ENCODE data around the gene MEF2D. TPM values are rescaled to one million over a fixed set of nuclear protein-coding genes. Genes with fewer than 3 reads are reported as not detected.

The MEF2D gene
- total RNA-seq, 4 donors from 2014 or later = 26.4 to 80.6 (median 32.0) TPM

DNA sequence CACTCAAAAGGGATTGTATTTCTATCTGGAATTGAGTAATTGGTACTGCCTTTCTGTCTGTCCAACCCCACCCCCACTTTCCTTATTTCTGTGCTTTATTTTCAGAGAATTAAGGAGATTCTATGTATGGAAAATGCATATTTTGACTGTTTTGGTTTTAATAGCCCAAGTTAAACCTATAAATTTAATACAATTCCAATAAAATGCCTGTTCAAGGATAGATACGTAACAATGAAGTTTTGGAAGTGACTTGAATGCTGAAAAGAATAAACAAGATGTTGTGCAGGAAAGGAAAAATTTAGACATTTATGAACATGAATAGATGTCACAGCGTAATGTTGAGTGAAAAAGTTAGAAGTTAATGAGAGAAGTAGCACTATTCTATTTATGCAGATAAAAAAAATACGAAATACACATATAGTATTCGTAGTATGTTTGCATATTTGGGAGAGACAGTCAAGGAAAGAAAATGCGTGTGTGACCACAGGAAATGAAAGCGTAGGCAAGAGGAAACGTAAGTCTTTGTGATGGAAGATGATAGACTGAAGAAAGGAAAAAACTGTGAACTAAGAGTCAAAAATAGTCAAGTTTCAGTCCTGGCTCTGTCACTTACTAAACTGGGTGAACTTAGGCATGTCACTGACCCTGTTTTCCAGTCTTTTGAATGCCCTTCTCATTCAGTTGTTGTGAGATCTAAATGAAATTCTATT lies 62.1 kb downstream of the MEF2D start:
- no peak for DNase-seq
- H3K27ac ChIP-seq = no peak overlapping the region
- no peak overlapping the region for H3K4me3 ChIP-seq (replicated peaks in 1 of 3)
- intact Hi-C loops (cut with DNase I) = no loop called here
- H3K27me3 ChIP-seq = peaks cover 70% of the 10 kb centered on the region
- TF ChIP-seq POLR2A (IDR thresholded peaks at IDR 0.05) = no peak
- TF ChIP-seq, protein P1, sequence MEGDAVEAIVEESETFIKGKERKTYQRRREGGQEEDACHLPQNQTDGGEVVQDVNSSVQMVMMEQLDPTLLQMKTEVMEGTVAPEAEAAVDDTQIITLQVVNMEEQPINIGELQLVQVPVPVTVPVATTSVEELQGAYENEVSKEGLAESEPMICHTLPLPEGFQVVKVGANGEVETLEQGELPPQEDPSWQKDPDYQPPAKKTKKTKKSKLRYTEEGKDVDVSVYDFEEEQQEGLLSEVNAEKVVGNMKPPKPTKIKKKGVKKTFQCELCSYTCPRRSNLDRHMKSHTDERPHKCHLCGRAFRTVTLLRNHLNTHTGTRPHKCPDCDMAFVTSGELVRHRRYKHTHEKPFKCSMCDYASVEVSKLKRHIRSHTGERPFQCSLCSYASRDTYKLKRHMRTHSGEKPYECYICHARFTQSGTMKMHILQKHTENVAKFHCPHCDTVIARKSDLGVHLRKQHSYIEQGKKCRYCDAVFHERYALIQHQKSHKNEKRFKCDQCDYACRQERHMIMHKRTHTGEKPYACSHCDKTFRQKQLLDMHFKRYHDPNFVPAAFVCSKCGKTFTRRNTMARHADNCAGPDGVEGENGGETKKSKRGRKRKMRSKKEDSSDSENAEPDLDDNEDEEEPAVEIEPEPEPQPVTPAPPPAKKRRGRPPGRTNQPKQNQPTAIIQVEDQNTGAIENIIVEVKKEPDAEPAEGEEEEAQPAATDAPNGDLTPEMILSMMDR (IDR thresholded peaks at IDR 0.05) = no peak
- peaks cover 14 to 15% of the 10 kb centered on the region in 2 donors for H3K4me1 ChIP-seq
- no peaks in the 10 kb centered on the region for H3K36me3 ChIP-seq
- WGBS, 2 donors = 31 to 37% methylated on average over 7 of the region's 7 CpGs
- no peaks in the 10 kb centered on the region for H3K9me3 ChIP-seq

DNA sequence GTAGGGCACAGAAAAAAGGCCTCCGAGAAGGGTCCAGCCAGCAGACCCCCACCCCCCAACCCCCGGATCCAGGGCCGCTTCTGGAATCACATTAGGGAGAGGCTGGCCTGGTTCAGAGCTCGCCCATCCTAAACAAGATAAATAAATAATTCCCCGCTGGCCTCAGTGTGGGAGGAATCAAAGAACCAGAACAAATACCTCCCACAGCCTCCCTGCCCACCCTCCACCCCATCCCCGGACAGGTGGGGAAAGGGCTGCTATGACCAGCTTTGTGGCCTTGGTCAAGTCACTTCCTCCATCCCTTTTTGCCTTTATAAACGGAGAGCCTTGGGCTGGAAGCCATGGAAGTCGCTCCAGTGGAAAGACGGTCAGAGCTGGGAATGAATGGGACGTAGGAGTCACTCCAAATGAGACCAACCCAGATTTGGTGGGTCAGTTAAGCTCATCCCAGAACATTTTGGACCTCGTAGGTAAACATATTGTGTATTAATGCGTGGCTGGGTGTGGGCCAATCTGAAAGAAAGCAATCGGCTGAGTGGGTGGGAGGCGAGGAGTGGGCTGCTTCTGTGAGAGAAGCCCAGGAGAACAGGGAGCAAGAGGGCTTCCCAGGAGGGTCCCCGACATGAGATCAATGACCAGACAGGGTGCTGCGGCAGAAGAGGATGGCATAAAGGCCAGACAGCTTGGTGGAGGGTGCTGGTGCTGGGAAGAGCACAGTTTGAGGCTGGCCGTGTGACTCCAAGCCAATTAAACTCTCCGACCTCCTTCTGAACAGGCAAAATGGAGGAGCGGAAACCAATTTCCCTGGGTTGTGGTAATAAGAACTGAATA lies 63.3 kb downstream of the MEF2D start:
- TF ChIP-seq, protein P1 (IDR thresholded peaks at IDR 0.05) = no peak
- TF ChIP-seq POLR2A (IDR thresholded peaks at IDR 0.05) = no peak
- intact Hi-C loops (cut with DNase I) = no loop called here
- Histone ChIP-seq H3K9me3 (no peaks in the 10 kb centered on the region), H3K27ac (no peak overlapping the region), H3K27me3 (peaks cover 74% of the 10 kb centered on the region), H3K36me3 (no peaks in the 10 kb centered on the region), H3K4me1 (peaks cover 14 to 15% of the 10 kb centered on the region in 2 donors), H3K4me3 (replicated peaks in 1 of 3) (no peak overlapping the region)
- DNase-seq = no peak
- WGBS, 2 donors = 18 to 28% methylated on average over 19 of the region's 19 CpGs

DNA sequence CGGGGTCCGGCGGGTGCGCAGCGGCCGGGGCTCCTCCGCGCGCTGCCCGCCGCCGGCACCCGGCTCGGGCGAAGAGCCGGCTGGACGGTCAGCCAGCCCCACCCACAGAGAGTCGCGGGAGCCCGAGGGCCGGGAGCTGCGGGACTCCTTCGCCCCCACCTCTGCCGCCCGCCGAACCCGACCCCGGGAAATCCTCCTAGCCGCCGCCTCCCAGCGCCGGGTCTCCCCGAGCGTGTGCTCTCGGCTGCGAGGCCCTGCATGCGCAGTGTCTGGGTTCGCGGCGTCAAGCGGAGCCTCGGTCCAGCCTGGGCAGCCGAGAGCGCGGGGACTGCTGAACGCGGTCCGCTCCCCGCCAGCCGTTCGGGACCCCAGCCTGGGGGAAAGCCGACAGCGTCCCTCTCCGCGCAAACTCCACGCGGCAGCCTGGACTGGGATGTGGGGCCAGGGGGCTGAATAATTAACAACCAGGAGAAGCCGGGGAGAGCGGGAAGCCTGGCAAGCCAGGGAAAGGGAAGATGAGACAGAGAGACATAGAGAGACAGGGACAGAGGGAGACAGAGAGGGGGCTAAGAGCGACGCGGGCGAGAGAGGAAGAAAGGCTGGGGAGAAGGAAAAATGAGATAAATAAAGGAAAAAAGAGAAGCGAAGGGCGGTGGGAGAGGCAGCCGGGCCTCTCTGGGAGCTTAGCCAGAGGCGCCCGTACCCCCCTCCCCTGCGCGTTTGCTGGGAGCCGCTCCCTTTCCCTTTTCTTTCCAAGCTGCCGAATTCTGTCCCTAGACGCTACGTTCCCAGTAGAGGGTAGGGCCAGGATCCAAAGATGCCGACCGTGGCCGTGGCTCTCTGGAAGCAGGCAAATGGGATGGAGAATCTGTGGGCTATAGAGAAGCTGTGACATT lies 64.2 kb downstream of the MEF2D start:
- Histone ChIP-seq H3K27me3 (peaks cover 68% of the 10 kb centered on the region), H3K36me3 (no peaks in the 10 kb centered on the region), H3K9me3 (no peaks in the 10 kb centered on the region), H3K4me1 (peaks cover 14 to 15% of the 10 kb centered on the region in 2 donors), H3K4me3 (replicated peaks in 1 of 3) (no peak overlapping the region), H3K27ac (no peak overlapping the region)
- intact Hi-C loops (cut with DNase I) = no loop called here
- TF ChIP-seq POLR2A (IDR thresholded peaks at IDR 0.05) = no peak
- TF ChIP-seq, protein P1 (IDR thresholded peaks at IDR 0.05) = no peak
- no peak for DNase-seq
- WGBS, 2 donors = 3 to 7% methylated on average over 48 to 50 of the region's 77 CpGs

- peaks cover 14 to 15% of the 10 kb centered on the region in 2 donors for H3K4me1 ChIP-seq
- peaks cover 66% of the 10 kb centered on the region for H3K27me3 ChIP-seq
- no peaks in the 10 kb centered on the region for H3K9me3 ChIP-seq
- H3K27ac ChIP-seq = no peak overlapping the region
- peak overlapping the region in 1 of 3 donors; percentile 17 for H3K4me3 ChIP-seq (replicated peaks in 1 of 3)
- DNase-seq = no peak
- intact Hi-C loops (cut with DNase I) = no loop called here
- TF ChIP-seq, protein P1 (IDR thresholded peaks at IDR 0.05) = no peak
- TF ChIP-seq POLR2A (IDR thresholded peaks at IDR 0.05) = no peak
- no peaks in the 10 kb centered on the region for H3K36me3 ChIP-seq
- WGBS, 2 donors = 5 to 6% methylated on average over 35 to 53 of the region's 59 CpGs
Measured at GRCh38 chr1:156435545-156436140, 64.9 kb downstream of the MEF2D start.
